Testis (tissue), 3 donors: ENCODE measurements around the gene NLGN1. TPM values are rescaled to one million over a fixed set of nuclear protein-coding genes. Genes with fewer than 3 reads are reported as not detected.

Source experiments
- DNase-seq: peaks from one replicate; pipeline ENCODE4 v3.0.0-alpha.2; 2019
- H3K27ac ChIP-seq, 2 donors: fragments of 200-600 bp; sonication (generic); one replicate each; pipeline ENCODE4 v1.5.1; 2019
- H3K27me3 ChIP-seq: fragments of 200-600 bp; sonication (generic); one replicate; pipeline ENCODE4 v1.5.1; 2019
- H3K36me3 ChIP-seq: fragments of 200-600 bp; sonication (generic); one replicate; pipeline ENCODE4 v1.5.1; 2017; ENCODE audit warnings: low read depth; ENCODE audit errors: missing control alignments
- H3K4me1 ChIP-seq: fragments of 200-600 bp; sonication (generic); one replicate; pipeline ENCODE4 v1.5.1; 2019
- H3K4me3 ChIP-seq, 2 donors: fragments of 200-600 bp; sonication (generic); one replicate each; pipeline ENCODE4 v1.5.1; 2017 to 2019
- H3K9me3 ChIP-seq: fragments of 200-600 bp; sonication (generic); one replicate; pipeline ENCODE4 v1.5.1; 2017
- CTCF ChIP-seq, 3 experiments: fragments of 450-650 bp in 2 of 3; fragments of 200-600 bp in 1 of 3; sonication (generic) in 1 of 3; IDR thresholded peaks; one replicate each; pipeline ENCODE4 v1.5.1; 2016 to 2019; ENCODE audit warnings: antibody characterized with exemption in 3 of 3, mild to moderate bottlenecking in 2 of 3, moderate library complexity in 1 of 3
- POLR2A ChIP-seq: fragments of 450-650 bp; IDR thresholded peaks from one replicate; pipeline ENCODE4 v1.6.1; 2017; ENCODE audit warnings: antibody characterized with exemption, mild to moderate bottlenecking, moderate library complexity
- WGBS, 2 donors: methylation state at CpG; one replicate each; pipeline ENCODE4 v1.1.5; 2018; 5-methylcytosine and 5-hydroxymethylcytosine counted together
- intact Hi-C: fragments of 100-400 bp; cut with DNase I; formaldehyde crosslinking; loops from one replicate; pipeline ENCODE4 v1.15.1; 2023; ENCODE audit warnings: low total_unique reads
- polyA plus RNA-seq: library from polyadenylated mRNA; stranded (reverse); fragments of 350-450 nt; fragmentation: Illumina TruSeq; extraction: RNeasy Lipid Tissue Mini Kit (QIAGEN cat#74804); gene quantifications from one replicate; pipeline ENCODE4 v1.2.3, GENCODE V29; 2014; ENCODE audit warnings: low read depth, low replicate concordance; ENCODE audit not compliant: insufficient read depth
- total RNA-seq, 2 donors: library from RNA; depleted of rRNA; stranded (reverse); fragments of >200 nt; gene quantifications; one replicate each; pipeline ENCODE4 v1.2.3, GENCODE V29; 2016

The NLGN1 gene
- total and polyA plus RNA-seq, 3 donors from 2014 or later: 10.6 to 19.2 (median 15.5) TPM

DNA sequence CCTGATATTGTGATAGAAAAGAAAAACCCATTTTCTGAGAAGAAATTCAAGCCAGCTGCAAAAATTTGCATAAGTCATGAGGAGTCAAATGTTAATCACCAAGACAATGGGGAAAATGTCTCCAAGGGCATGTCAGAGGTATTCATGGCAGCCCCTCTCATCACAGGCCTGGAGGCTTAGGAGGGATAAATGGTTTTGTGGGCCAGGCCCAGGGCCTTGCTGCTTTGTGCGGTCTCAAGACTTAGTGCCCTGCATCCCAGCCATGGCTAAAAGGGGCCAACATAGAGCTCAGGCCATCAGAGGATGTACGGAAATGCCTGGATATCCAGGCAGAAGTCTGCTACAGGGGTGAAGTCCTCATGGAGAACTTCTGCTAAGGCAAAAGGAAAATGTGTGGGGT, 631.1 kb downstream of the NLGN1 start:
- no peak overlapping the region for H3K27ac ChIP-seq
- no peaks in the 10 kb centered on the region for H3K4me1 ChIP-seq
- DNase-seq: no peak
- no peak for TF ChIP-seq CTCF (IDR thresholded peaks at IDR 0.05)
- no peak for TF ChIP-seq POLR2A
- WGBS, 2 donors: 83 to 100% methylated on average over 2 of the region's 2 CpGs
- no peaks in the 10 kb centered on the region for H3K9me3 ChIP-seq
- no peaks in the 10 kb centered on the region for H3K36me3 ChIP-seq
- intact Hi-C loops: no loop called here
- H3K4me3 ChIP-seq: no peak overlapping the region
- H3K27me3 ChIP-seq: no peaks in the 10 kb centered on the region

GRCh38 chr3:174035328-174035886, 637.9 kb downstream of the NLGN1 start:
- no peaks in the 10 kb centered on the region for H3K9me3 ChIP-seq
- peak; percentile 40 for DNase-seq
- intact Hi-C loops: no loop called here

GRCh38 chr3:174046311-174046710, 648.8 kb downstream of the NLGN1 start:
- Histone ChIP-seq H3K9me3 (no peaks in the 10 kb centered on the region), H3K4me3 (no peak overlapping the region), H3K36me3 (no peaks in the 10 kb centered on the region), H3K27ac (no peak overlapping the region), H3K27me3 (no peaks in the 10 kb centered on the region), H3K4me1 (no peaks in the 10 kb centered on the region)
- TF ChIP-seq POLR2A: no peak
- no peak for TF ChIP-seq CTCF (IDR thresholded peaks at IDR 0.05)
- intact Hi-C loops: no loop called here
- no peak for DNase-seq

More at GRCh38 chr3:174035328-174035886, 637.9 kb downstream of the NLGN1 start:
- Histone ChIP-seq H3K4me1 (no peaks in the 10 kb centered on the region), H3K27ac (no peak overlapping the region), H3K36me3 (no peaks in the 10 kb centered on the region), H3K4me3 (no peak overlapping the region), H3K27me3 (no peaks in the 10 kb centered on the region)
- TF ChIP-seq POLR2A: no peak
- no peak for TF ChIP-seq CTCF (IDR thresholded peaks at IDR 0.05)
- 51 to 54% methylated on average over 4 of the region's 4 CpGs for WGBS, 2 donors

DNA sequence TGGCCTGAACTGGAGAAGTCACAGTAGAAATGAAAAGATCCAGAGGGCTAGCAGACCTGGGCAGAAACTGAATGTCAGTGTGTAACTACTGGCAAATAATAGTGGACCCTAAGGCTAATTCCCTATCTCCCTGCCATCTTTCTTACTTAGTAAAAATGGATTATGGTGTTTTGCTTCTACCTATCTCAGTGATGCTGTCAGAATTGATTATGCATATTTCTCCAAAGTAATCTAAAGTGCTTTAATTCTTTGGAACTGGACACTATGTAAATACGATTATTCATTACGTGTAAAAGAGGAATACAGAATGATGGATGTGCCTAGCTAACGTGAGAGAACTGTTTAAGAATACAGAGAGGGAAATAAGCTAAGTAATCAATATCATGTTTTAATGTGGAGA, 651.9 kb downstream of the NLGN1 start:
- 88 to 94% methylated on average over 3 of the region's 3 CpGs for WGBS, 2 donors
- no peaks in the 10 kb centered on the region for H3K9me3 ChIP-seq
- H3K27me3 ChIP-seq: no peaks in the 10 kb centered on the region
- no peak overlapping the region for H3K27ac ChIP-seq
- TF ChIP-seq CTCF (IDR thresholded peaks at IDR 0.05) (no peak), POLR2A (no peak)
- no peaks in the 10 kb centered on the region for H3K36me3 ChIP-seq
- no peak for DNase-seq
- H3K4me1 ChIP-seq: no peaks in the 10 kb centered on the region
- intact Hi-C loops: no loop called here
- H3K4me3 ChIP-seq: no peak overlapping the region

DNA sequence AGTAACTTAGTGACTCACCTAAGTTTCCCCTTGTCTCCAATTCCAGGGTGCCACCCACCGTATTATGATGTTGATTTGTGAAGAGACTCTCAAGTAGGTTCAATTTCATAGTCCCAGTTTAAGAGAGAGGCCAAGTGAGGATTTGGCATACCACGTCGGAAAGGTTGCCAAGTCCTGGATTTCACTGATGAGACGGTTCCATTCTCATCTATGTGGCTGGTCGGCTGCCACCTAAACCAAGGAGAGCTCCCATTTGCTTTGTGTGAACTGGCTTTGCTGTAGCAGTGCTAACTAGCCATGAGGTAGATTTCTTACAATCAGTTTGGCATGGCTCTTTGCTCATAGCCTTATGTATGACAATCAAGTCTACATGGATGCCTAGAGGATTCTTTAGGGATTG, 653.6 kb downstream of the NLGN1 start:
- WGBS, 2 donors: 87 to 95% methylated on average over 5 of the region's 5 CpGs
- Histone ChIP-seq H3K4me3 (no peak overlapping the region), H3K4me1 (no peaks in the 10 kb centered on the region), H3K27ac (no peak overlapping the region), H3K27me3 (no peaks in the 10 kb centered on the region), H3K36me3 (no peaks in the 10 kb centered on the region), H3K9me3 (no peaks in the 10 kb centered on the region)
- intact Hi-C loops: no loop called here
- DNase-seq: no peak
- no peak for TF ChIP-seq CTCF (IDR thresholded peaks at IDR 0.05)
